CD4-positive, alpha-beta T cell treated with Interleukin-17A for 4 hours (primary cell): ENCODE results near the gene ASB18.
"Not testable (repeated sequence)": the region's sequence is repeated elsewhere in the genome, so short reads cannot be mapped to it uniquely, and the experiment has no call there.

ENCODE experiments used
- DNase-seq: peaks from one replicate; pipeline ENCODE4 v3.0.0-alpha.2; 2020; ENCODE audit warnings: mixed read lengths

Gene ASB18

DNA sequence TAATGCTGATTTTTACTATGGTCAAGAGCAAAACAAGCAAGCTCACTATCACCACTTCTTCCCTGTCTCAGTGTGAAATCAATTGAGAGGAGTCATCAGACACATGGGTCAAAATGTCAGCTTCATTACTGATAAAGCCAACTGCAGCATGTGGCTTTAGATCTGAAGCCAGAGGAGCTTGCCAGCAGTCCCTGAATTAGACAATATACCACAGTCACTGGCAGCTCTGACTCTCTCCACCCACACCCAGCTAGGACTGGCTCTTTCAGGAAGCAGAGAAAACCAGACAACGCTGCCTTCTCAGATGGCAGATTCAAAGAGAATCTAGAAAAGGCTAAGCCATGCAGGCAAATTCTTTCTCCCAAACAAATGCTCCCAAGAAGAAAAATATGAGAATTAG lies 20.0 kb upstream of the ASB18 start:
- DNase-seq = no peak

DNA sequence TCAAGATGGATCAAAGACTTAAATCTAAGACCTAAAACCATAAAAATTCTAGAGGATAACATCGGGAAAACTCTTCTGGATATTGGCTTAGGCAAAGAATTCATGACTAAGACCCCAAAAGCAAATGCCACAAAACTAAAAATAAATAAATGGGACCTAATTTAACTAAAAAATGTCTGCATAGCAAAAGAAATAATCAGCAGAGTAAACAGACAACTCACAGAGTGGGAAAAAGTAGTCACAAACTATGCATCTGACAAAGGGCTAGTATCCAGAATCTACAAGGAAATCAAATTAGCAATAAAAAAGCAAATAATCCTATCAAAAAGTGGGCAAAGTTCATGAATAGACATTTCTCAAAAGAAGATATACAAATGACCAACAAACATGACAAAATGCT lies 18.2 kb upstream of the ASB18 start:
- no peak for DNase-seq

DNA sequence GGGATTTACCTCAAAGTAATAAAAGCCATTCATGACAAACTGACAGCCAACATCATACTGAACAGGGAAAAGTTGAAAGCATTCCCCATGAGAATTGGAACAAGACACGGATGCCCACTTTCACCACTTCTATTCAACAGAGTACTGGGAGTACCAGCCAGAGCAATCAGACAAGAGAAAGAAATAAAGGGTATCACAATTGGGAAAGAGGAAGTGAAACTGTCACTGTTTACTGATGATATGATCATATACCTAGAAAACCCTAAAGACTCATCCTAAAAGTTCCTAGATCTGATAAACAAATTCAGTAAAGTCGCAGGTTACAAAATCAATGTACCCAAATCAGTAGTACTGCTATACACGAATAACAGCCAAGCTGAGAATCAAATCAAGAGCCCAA lies 17.2 kb upstream of the ASB18 start:
- no peak for DNase-seq

DNA sequence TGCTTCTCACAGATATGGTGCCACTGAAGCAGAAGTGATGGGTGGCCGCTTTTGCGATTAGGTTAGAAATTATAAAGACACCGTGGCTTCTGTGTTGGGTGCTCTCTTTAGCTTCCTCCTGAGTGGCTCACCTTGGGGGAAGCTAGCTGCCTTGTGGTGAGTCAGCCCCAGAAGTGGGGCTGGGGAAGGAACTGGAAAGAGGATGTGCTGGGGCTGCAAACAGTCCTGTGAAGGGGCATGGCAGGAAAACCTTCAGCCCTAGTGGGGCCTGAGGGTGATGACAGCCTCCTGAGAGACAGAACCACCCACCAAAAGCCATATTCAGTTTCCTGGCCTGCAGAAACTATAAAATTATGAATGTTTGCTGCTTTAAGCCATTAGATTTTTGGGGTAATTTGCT lies 8.9 kb upstream of the ASB18 start:
- no peak for DNase-seq

DNA sequence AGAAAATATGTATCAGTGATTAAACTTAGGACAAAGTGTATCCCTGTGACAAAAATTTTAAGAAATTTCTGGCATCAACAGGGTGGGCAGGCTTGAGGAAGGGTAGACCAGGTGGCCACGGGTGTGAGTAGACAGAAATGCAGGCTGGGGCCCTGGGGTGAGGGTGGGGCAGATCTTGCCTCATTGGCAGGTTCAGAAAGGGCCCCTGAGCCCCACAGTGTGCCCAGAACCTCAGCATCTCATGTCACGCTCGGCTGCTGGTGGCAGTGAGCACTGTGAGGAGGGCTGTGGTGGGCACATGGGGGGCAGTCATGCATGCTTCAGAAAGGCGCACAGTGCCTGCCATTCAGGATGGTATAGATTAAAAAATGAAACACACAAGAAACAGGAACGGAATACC lies 7.6 kb upstream of the ASB18 start:
- no peak for DNase-seq

DNA sequence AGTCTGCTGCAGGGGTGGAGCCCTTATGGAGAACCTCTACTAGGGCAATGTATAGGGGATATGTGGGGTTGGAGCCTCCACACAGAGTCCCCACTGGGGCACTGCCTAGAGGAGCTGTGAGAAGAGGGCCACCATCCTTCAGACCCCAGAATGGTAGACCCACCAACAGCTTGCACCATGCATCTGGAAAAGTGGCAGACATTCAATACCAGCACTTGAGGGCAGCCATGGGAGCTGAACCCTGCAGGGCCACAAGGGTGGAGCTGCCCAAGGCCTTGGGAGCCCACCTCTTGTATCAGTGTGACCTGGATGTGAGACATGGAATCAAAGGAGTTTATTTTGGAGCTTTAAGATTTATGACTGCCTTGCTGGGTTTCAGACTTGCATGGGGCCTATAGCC lies 5.7 kb upstream of the ASB18 start:
- not testable (repeated sequence) for DNase-seq

DNA sequence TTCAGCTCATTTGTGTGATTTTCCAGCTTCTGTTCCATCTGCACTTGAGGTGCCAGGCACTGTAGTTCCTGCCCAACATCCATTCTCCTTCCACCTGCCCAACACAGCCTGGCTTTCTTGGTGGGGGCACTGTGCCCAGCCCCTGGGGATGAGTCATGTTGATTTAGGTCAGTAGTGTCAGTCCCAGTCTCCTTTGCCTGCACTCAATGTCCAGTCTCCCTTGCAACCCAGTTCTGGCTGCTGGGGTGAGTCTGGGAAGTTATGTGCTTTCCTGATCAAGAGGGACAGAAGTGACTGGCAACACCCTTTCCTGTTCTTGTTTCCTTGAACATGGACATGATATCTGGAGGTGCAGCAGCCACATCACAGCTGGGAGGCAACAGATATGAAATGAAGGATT lies 1.5 kb upstream of the ASB18 start:
- no peak for DNase-seq

DNA sequence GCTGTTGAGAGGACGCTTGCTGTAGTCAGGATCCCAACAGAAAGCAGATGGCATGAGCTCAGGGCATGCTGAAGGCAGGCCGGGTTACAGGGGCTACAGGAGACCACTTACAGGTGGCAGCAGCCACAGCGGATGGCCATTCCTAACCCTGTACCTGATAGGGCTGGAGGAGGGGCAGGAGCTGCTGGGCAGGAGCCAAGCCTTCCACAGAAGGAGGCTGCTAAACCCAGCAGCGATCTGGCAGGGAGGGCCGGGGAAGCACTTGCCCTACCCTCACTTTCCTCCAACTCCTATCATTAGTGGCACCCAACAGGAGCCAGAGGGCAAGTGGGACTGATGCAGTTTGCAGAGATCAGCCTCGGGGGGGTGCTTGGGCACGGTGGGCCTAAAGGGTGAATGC lies 2.0 kb downstream of the ASB18 start:
- no peak for DNase-seq

DNA sequence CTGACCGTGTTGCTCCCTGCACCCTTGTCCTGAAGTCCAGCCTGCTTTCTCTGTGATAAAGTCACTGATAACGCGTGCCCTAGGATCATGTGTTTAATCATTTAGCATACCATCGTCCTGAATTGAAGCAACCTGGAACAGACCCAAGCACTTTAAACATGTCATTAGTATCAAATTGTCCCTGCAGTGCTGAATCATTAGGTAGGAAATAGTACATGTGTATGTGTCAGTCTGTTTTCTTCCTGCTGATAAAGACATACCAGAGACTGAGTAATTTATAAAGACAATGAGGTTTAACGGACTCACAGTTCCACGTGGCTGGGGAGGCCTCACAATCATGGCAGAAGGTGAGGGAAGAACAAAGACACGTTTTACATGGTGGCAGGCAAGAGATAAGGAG lies 2.8 kb downstream of the ASB18 start:
- DNase-seq = no peak

DNA sequence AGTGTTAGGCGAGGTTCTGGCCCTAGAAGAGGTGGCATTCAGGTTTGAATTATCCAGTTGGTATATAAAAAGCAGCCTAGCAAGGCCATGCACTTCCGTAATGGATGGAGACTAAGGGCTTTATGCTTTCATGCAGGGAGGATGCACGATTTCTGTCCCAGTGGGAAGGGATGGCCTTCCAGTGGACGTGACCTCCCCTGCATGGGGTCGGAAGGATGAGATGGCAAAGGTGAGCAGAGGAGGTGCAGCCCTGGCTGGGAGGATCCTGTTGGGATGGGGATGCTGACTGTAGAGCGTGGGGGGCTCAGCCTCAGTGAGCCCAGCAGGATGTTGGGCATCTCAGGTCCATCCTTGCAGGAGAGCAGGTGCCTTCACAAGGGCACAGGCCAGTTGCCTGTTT lies 4.8 kb downstream of the ASB18 start:
- DNase-seq = no peak

DNA sequence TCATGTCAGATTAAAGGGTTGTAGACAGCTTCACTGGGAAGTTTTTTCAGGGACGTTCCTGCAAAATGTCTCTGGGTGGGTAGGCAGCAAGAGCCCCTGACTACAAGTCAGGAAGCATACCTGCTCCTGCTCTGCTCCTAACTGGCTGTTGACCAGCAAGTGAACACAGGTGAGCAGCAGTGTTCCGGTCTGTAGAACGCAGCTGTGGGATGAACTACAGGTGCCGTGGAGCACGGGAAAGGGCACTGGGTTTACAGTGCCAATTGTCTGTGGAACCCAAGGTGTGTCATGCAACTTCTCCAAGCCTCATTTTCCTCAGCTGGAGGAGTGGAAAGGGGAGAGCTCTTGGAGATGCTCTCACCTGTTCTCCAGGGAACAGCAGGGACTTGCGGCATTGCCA lies 6.6 kb downstream of the ASB18 start:
- DNase-seq = no peak

DNA sequence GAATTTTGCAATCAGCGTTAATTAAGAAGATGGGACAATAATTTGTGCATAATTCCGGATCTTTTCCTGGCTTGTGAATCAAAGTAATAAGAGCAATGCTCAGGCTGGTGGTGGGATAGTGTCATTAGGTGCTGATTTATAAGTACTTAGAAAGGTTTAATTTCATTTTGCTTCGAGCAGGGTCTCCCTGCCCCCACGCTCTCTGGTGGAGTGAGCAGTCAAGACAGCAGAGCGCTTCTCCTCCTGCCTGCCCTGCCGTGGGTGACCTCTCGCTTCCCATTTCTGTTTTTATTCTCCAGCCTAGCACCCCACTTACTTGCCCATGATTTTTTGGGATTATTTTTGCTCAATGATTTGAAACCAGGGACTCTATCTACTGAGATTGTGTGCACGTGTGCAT lies 7.1 kb downstream of the ASB18 start:
- no peak for DNase-seq

DNA sequence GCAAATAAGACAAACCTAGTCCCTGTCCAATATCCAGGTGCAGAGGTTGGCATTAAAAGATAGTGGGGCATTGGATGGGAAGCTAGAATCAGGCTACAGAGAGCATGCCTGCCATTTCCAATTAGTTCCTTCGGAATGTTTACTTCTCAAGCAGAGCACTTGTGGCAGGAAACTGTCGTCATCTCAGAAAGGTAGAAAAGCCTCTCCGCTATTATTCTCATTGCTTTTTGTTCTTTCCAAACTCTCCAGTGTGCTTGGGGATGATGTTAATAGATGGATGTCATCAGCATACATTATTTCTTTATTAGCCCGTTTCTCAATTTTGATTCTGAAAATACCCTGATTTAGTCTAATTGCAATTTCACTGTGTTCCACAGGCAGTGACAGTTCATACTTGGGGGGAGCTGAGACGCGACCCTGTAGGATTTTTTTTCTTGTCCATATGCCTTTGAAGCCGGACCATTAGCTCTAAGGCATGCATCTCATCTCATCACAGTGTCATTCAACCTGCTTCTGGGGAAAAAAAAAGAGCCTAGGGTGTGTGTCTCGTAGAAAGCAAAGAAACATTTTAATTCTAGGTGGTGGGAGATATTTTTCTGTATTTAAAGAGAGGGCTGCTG lies 7.7 kb downstream of the ASB18 start:
- no peak for DNase-seq

DNA sequence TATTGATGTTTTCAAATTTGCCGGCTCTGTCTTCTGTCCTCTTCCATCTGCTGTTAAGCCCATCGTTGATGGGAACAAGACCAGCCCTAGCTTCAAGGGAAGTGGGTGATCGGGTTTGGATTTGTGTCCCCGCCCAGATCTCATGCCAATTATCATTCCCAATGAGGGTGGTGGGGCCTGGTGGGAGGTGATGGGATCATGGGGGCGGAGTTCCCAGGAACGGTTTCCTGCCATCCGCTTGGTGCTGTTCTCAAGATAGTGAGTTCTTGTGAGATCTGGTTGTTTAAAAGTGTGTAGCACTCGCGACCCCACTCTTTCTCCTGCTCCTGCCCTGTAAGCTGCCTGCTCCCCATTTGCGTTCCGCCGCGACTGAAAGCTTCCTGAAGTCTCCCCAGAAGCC lies 9.5 kb downstream of the ASB18 start:
- no peak for DNase-seq

DNA sequence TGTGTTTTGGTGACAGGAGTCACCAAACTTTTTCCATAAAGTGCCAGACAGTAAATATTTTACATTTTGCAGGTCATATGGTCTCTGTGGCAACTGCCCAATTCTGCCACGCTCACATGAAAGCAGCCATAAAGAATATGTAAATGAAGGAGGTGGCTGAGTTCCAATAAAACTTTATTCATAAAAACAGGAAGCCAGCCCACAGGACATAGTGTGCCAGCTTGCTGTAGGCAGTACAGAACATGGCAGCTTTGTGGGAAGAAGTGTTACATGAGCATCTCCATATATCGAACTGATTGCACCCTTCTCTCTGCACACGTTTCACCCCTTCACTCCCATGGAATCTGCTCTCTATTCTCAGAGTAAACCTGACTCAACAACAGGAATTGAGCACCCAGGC lies 10.2 kb downstream of the ASB18 start:
- no peak for DNase-seq

DNA sequence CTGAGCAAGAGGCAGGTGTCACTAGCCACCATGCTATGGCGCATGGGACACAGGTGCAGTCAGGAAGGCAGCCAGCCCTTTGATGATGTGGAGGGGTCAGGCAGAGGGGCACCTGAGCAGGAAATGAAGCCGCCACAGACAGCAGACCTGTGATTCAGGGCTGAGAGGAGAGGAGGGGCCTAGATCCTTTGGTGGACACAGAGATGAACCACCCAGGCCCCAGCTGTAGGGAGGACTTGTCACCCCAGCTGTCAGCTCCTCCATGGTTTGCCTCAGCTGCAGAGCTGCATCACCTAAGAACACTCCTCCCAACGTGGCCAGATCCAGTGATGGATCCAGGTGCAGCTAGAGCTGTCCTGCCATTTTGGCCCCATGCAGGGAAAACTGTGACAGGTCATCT lies 11.6 kb downstream of the ASB18 start:
- no peak for DNase-seq

DNA sequence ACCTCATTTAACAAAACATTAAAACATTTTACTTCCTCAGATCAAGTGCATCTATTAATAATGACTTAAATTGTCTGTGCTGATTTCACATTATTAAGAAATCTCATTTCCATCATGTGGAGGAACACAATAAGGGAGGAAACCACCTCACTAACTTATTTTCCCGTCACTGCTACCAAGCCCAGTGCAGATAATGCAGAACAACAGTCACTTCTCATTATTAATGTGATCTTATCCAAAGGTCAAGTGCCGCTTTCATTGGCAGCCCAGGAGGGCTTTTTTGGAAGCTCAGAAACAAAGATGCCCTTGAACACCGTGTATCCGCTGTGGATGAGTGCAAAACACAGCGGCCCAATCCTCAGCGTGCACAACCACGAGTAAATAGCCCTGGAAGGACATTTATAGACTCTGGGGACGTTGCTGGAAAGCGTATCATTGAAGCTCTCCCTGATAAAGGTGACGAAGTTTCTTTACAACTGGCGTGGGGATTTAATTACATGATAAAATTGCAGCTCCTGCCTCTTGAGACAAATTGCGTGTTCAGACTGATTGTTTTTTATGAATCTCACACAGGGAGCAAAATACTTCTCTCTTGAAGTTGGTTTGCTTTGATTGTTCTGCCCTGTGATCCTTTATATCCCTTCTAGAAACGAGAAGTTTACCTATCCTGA lies 13.2 kb downstream of the ASB18 start:
- no peak for DNase-seq

DNA sequence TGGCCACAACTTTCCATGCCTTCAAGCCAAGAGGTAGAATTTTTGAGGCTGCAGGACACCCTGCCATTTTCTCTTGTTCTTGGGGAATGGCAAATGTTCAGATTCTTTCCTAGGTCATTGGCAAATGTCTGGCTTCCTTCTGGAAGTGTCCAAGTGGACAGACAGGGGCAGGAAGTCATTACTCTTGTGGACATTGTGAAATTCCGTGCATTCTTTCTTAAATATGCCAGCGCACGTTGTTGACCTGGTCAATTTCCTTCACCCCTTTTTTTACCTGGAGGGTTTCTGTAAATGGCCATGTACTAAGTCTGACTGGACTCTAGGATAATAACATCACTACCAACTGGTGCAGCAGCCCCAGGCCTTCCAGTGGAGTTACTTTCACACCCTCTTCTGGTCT lies 13.9 kb downstream of the ASB18 start:
- DNase-seq = no peak

DNA sequence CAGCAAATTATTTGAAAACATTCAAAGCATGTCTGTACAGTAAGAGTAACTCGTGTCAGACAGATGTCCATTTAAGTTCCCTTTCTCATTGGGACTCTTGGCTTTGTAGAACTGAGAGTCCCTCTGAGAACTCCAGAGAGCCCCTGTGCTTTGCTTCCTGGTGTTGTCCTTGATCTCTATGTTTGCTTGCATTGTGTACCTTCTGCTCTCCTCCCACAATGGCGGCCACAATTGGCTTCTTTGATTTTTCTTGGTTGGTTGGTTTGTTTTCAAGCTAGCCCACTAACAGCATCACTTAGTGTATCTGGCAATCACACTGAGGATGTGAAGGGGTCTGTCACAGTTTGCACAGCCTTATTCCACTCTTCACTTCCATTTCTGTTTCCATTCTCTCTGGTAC lies 15.1 kb downstream of the ASB18 start:
- DNase-seq = no peak

DNA sequence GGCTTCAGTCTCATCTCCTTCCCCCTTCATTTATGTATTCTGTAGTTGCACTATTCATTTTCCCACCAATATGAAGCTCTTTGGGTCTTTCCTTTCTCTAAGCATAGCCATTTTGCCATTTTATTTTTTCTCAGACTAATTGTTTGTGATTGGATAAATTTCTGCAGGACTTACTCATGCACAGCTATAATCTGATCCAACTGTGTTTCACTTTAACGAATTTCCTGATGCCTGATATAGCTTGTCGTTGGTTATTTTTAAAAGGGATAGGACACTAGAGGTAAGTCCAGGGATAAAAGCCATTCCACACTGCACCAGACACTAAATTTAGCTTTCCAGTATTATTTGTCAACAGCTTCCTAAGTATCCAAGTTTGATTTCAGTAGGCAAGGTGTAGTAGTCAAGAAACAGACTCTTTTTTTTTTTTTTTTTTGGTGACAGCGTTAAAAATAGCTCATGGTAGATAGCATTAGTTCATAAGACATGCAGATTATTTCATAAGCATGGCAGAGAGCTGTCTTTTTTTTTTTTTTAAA lies 17.4 kb downstream of the ASB18 start:
- DNase-seq = no peak

DNA sequence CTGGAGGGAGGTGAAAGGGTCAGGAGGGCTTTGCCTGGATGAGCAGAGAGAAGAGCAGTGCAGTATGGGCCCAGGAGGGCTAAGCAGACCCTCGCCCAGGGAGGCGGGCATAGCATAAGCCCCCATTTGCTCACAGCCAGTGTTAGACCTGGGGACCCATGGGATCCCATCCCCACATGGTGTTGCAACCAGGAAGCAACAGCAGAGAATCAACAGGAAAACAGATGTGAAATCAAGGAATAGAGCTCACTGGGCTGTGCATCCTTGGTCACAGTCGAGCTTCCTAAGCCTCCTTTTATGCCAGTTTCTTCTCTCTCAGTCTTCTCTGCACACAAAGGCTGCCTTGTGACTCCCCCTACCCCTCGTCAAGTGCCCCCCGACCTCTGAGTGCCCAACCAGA lies 19.9 kb downstream of the ASB18 start:
- DNase-seq = no peak

DNA sequence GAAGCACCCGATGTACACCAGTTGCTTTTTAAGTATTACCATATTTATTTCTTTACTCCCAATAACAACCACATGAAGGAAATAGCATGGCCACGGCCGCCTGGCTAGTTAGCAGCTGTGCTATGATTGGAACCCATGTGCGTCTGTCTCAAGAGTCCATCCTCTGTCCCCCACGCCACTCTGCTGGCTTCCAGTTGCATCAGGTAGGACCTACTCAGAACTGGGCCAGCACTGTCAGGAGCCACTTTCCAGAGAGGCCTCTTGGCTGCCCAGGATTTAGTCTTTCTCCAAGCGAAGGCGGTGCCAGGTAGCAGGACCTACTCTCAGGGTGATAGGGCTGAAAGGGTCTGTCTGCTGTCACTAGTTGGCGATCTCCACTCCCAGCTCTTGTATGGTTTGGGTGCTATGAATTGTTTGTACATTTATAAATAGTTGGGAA lies 22.1 kb downstream of the ASB18 start:
- no peak for DNase-seq

DNA sequence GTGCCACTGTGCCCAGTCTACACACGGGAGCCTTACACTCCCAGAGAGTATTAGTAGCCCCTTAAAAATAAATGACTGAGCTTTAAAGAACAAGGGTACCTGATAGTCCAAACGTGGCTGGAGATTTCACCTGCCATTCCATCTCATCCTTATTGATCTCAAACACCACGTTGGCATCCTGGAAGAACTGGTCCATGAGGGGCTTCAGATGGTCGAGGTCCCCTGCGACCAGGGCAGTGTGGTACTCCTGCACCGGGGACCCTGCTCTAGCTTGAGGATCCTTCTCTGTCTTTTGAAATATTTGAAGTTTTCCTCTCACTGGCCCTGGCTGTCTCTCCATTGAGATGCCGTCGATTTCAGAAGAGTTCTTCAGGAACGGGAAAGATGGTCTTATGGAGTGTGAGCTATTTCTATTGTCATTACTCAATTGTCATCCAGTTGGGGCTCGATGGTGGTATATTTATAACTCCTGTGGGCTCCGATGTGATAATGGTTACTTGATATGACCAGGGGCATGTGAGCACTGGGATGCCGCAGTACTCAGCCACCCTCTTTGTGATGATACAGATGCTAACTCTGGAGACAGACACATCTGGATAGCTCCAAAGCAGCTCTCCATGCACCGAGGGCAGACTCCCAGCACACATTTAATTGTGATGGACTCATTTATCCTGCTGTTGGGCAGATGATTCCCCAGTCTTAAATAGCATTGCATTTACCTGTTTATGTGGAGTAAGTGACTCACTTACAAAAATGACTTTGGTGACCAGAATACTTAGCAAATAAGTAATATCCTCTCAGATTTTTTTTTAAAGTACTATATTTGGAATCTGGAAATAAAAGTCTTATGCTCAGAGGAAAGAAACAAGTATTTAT lies 22.8 kb downstream of the ASB18 start:
- DNase-seq = no peak
